Activated T-cell treated with anti-CD3 and anti-CD28 coated beads, Interleukin-2, amount 50 U/mL, for 1 hour (primary cell): Measurements from ENCODE around the gene GPATCH11.
A peak's percentile ranks its signal among the peaks of the same experiment; 100 is the strongest.

ENCODE experiments used
- DNase-seq: peaks from one replicate; pipeline ENCODE4 v3.0.0-alpha.2; 2020

Gene GPATCH11

DNA sequence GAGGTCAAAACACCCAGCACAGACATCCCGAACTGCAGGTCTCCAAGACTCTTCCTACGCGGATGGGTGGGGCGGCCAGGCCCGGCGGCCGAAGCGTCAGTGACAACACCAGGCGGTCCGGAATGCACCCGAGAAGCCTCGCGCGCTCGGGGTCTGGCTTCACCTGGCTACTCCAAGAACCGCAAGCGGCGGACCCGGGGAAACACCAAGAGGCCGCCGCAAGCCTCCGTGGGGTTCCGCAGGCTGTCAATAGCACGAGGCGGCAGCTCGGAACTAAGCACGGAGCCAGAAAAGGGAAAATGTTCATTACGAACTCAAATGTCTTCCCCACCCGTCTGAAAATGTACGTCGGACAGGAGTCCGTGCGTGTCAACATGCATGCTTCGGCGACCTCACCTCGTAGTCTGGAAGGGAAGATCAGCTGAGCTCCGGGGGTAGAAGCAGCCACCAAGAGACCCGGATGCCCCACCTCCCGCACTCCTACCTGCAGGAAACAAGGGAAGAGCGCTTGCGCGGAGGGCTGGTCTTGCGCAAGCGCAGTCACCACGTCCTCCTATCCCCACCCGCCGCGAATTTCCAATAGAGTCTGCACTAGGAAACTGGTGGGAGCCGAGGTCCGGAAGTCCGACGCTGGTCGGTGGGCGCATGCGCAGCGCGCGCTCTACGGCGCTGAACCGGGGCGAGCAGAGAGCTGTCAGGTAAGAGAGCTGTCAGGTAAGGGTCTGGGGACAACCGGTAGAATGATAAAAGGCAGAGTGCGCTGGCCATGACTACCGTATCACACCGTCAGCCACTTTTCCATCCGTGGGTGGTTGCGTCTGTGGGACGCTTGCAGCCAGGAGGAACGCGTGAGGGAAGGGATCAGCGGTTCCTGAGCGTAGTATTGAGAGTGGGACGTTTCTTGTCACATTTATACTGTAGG, at the start of gene GPATCH11, which contains the start of gene HEATR5B:
TSS of gene GPATCH11 (plus strand) at position 646 of the 922 bp plus-strand sequence. CDS start 3,864 bp downstream, outside the sequence.
TSS of gene HEATR5B (minus strand) at position 500 of the 922 bp plus-strand sequence. CDS start 958 bp downstream, outside the sequence.
- DNase-seq, result peak; percentile 91

DNA sequence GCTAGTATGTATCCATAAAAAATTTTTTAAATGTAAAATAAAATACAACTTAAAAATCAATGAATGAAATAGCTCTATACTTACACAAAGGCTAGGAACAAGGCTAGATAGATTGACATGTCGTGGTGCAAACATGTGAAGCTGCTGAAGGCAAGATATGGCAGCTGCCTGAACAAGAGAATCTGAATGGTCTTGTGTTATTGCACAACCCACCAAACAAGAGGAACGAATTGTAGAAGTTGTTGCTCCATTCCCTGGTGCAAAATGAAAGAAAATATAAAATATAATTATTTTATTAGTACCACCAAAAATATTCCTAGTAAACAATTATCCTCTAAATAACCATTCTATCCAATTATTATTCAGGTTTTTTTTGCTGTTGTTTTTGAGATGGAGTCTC, 46.5 kb upstream of the GPATCH11 start:
- DNase-seq, result no peak

DNA sequence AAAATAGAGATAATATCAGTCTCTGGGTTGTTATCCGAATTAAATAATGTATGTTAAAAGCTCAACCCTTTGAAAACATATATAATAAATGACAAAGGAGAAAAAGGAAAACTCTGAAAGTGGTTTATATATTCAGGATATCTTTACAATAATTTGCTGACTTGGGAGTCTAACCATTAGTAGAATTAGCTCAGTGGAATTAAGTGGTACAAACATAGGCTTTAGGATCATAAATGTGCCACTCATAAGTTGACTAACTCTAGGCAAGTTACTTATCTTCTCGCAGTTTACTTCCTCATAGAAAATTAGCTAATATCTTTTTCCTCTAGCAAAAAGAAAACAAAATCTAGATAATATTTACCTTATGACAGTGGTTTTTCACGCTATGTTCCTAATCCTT, 44.7 kb upstream of the GPATCH11 start:
- DNase-seq, result no peak

DNA sequence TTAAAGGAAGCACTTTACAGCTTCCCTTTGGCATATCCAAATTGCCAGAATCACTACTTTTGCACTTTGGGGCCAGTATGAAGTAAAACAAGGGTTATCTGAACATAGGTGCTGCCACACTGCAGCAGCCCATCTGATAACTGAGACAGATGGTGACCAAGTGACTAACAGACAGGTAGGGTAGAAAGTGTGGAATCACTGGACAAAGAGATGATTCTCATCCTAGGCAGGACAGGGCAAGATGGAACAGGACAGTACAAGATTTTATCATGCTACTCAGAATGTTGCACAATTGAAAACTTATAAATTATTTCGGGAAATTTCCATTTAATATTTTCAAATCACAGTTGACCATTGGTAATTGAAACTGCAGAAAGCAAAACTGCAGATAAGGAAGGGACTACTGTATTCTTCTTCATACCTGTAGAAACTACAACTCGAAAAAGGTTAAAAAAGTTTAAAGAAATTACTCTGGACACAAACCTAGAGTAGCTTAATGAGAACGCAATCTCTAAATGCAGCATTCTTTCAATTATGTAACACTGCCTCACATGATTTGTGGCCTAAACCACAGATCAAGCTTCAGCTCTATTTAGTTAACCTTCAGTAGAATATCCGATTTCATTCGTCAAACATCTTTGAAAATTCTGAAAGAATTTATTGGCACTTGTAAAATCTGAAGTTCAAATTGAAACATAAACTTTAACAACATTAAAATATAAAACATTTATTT, 31.6 kb upstream of the GPATCH11 start:
- no peak for DNase-seq

GRCh38 chr2:37059841-37060240, 24.5 kb upstream of the GPATCH11 start:
- DNase-seq, result no peak

DNA sequence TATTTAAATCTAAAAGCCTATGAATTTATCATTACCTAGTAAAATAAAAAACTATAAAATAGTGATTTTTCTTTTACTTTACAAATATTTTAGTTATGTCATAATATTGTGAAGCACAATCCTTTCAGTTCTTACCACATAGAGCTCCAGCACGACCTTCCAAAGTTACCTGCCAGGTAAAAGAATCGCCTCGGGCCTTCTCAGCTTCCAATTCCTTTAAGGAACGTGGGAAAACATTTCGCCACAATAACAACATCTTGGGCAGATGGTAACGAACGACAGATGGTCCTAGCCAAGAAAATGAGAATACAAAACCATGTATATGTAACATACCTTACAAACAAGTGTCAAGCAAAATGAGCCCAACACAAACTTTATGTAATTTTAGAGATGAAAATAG, 23.9 kb upstream of the GPATCH11 start:
- no peak for DNase-seq

DNA sequence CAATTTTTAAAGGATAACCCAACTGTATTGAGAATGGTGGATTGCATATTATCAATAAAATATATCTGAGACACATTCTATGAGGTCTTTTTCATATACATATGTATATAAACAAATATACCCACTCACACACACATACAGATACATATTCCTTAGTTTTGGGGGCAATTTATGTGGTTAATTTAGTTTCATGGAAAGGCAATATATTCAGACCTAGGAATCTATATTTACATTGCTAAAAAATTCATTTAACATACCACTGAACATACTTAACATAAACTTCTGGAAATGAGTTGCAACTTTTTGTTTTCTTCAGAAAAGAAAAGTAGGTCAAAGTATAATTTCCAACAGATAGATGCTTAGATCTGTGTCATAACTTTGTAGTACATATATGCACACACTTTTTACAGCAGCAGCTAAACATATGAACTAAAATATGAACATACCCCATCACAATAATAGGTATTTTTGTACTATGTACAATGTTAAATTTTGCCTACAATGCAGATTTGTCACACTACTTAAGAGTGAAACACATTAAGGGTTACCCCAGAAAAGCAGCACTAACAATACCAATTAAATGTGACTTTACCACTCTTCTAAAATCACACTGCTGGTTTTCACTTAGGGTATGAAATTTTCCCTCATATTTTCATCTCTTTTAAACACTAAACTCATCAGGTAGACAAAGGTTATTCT, 23.2 kb upstream of the GPATCH11 start:
- no peak for DNase-seq

DNA sequence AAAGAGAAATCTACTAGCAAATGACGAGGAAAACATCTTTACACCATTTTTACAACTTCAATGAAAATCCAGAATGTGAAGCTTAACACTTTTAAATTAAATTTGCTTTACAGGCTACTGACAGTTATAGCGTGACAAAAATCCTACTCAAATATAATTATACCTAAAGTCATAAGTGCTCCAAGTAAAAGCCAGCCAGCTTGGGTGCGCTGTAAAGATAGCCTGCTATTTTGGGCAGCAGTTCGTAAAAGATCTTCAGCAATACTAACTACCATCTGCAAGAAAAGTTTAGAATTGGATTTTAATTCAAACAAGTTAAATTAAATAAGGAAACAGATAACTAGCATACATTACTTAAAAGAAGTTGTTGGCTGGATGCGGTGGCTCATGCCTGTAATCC, 22.5 kb upstream of the GPATCH11 start:
- no peak for DNase-seq

DNA sequence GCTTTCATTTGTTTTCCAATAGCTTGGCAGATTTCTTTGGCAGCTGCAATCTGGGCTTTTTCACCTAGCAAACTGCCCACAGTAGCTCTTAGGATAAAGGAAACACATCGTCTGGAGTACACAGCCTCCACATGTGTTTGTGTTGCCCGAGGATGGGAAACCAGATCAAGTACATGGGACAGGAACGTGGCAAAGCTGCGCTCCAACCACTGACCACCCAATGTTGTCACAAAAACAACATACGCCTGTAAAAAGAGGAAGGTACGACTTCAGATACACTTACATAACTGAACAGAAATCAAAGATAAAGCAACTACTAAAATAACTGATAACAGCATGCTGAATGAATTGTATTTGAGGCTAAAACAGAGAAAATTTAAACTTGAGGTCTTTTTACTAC, 15.6 kb upstream of the GPATCH11 start:
- no peak for DNase-seq

GRCh38 chr2:37070931-37071330, 13.4 kb upstream of the GPATCH11 start:
- DNase-seq, result no peak

DNA sequence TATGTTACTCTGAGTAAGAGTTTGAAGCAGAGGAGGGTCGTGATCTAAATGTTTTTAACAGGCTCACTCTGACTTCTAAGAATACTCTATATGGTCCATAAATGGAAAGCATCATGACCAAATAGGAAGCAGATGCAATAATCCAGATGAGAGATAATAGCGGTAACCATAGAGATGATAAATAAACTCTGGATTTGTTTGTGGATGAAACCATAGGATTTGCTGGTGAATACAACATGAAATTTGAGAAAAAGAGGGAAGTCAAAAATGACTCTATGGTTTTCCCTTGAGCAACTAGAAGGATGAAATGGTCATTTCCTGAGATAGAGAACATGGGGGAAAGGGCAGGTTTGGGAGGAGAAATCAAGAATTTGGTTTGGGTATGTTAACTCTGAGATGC, 4.1 kb upstream of the GPATCH11 start:
- no peak for DNase-seq

GRCh38 chr2:37080689-37081088, 3.6 kb upstream of the GPATCH11 start:
- no peak for DNase-seq

- DNase-seq, result no peak
These were observed 479 bp downstream of the GPATCH11 start for GRCh38 chr2:37084797-37085196.

GRCh38 chr2:37085731-37086147, 1.4 kb downstream of the GPATCH11 start:
- DNase-seq, result no peak

GRCh38 chr2:37090019-37090477, 5.7 kb downstream of the GPATCH11 start:
- DNase-seq, result no peak

DNA sequence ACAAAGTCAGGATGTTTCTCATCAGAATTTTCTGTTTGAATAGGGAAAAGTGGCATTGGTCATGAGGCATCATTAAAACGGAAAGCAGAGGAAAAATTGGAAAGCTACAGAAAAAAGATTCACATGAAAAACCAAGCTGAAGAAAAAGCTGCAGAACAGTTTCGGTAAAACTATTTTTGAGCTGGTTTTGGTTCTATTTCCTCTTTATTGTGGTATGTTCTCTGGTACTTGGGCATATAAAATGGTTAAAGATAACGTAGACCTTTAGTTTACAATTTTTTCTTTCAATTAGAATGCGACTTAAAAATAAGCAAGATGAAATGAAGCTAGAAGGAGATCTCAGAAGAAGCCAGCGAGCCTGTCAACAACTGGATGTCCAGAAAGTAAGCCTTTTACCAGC, 7.6 kb downstream of the GPATCH11 start:
- DNase-seq, result no peak

DNA sequence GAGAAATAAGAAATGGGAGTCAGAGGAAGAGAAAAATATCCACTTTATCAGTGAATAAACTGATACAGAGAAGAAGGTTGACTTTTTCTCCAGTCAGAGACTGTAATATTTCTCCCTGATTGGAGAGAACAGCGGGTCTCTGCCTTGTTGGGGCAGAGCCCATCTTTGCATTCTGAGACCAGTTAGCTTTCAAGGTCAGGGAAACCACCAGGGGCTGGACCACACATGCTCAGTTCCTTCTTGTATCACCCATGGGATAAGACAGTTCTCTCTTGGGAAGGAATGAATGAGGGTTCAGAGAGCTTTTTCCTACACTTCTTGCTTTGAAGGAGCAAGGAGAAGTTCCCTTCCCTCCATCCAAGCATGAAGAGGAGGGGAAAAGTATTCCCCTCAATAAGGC, 12.2 kb downstream of the GPATCH11 start:
- DNase-seq, result no peak

DNA sequence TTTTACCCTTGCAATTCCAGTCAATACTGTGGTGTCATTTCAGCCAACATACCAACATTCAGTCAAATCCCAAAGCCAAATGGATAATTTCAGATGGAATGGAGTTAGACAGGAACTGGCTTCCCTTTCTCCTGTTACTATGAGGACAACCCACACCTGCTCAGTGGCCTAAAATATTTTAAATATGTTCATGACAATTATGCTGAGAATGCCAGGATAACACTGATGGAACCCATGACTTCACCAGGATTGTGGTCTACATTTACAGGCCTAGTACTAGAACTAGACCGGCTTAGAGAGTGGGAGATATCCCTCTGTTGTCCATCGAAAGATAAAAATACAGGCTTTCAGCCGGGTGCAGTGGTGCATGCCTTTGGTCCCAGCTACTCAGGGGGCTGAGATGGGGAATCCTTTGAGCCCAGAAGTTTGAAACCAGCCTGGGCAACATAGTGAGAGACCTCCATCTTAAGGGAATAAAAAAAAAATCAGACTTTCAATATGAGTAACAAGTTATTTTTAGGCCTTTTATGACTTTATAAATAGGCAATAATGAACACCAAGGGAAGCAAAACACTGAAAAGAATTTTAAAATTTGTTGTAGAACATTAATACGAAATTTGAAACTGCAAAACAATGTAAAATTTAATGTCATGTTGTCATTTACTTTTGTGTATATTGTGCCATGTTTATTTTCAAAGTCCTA, 14.2 kb downstream of the GPATCH11 start:
- DNase-seq, result no peak

DNA sequence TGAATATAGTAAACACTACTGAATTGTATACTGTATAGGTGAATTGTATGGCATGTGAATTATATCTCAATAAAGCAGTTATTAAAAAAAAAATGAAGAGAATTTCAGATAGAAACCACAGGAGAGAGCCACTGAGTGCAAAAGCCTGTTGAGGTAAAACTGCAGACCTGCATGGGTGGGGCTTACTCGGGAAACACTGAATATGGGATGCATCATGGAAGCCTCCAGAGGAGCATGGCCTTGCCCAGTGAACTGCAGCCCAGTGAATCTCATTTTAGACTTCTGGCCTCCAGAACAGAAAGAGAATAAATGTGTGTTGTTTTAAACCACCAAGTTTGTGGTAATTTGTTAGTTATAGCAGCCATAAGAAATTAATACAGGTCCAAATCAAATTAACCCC, 15.7 kb downstream of the GPATCH11 start:
- no peak for DNase-seq

GRCh38 chr2:37102588-37102987, 18.3 kb downstream of the GPATCH11 start:
- DNase-seq, result no peak

DNA sequence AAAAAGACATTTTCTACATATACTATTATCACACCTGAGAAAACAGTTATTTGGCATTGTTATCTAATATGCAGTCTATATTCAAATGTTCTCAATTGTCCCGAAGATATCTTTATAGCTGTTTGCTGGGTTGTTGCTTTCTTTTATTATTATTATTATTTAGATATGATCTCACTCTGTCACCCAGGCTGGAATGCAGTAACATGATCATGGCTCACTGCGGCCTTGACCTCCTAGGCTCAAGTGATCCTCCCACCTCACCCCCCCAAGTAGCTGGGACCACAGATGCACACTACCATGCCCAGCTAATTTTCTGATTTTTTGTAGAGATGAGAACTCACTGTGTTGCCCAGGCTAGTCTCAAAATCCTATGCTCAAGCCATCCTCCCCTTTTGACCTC, 19.9 kb downstream of the GPATCH11 start:
- DNase-seq, result no peak

- no peak for DNase-seq
These were observed 20.8 kb downstream of the GPATCH11 start for GRCh38 chr2:37105150-37105549.

DNA sequence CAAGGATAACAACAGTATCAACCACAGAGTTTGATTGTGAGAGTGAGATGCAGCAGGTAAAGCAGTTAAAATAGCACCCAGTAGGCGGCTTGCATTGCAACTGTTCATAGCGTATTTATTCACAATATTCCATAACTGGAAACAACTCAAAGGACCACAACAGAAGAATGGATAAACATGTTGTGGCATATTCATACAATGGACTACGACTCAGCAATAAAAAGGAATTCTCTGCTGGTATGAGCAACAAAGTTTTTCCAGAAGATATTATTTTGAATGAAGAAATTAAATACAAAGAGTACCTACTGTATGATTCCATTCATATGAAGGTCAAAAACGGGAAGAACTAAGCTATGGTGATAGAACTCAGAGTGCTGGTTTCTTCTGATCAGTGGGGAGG, 25.2 kb downstream of the GPATCH11 start:
- no peak for DNase-seq
